ENCODE measurements around the gene GATA1.

Gene GATA1

DNA sequence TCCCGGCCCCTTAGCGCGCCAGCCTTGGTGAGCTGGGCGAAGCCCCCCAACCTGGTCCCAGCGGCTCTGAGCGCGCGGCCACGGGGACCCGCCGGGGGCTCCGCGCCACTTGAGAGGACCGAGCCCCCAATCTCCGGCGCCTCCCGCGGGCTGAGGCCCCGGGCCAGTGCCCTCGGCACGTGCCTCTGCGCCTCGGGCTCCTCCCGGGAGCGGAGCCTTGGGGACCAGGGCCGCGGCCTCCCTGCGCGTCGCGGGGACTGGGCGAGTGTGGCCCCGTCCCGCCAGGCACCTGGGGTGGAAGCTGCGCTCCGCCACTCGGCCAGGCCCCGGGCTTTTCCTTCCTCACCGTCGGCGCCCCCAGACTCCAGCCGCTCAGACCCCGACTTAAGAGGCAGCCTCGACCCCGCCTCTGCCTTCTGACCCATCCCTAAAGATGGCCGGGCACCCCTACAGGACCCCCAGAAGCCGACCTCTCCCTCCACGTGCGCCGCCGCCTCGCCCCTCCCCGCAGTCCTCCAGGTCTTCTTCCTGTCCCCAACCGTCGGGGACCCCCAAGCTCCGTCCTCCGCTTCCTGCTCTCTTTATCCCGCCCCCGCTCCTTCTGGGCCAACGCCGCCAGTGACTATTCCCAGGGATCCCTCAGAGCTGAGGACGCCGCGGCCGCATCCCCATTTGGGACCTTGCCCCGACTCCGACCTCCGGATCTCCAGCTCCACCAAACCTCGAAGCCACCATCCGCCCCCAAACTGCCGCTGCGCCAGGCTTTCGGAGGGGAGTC lies 40.7 kb downstream of the GATA1 start:
- no peak overlapping the region for H3K9ac ChIP-seq (ENCODE audit: low read length)
- no peak overlapping the region for H2AFZ ChIP-seq (ENCODE audit: low read length)
- H3K79me2 ChIP-seq (ENCODE audit: insufficient read depth, low read length): no peaks in the 10 kb centered on the region
- no peaks in the 10 kb centered on the region for H3K4me1 ChIP-seq (ENCODE audit: insufficient read depth, low read length, severe bottlenecking)
- H3K9me2 ChIP-seq (ENCODE audit: low read depth, low read length): no peaks in the 10 kb centered on the region
- H3K4me2 ChIP-seq (ENCODE audit: low read length): no peak overlapping the region
- H3F3A ChIP-seq (ENCODE audit: insufficient read depth, low read length): no peaks in the 10 kb centered on the region
- no peak for TF ChIP-seq EZH2 (IDR thresholded peaks at IDR 0.05; ENCODE audit: borderline replicate concordance, low read length)
- TF ChIP-seq, protein P1, sequence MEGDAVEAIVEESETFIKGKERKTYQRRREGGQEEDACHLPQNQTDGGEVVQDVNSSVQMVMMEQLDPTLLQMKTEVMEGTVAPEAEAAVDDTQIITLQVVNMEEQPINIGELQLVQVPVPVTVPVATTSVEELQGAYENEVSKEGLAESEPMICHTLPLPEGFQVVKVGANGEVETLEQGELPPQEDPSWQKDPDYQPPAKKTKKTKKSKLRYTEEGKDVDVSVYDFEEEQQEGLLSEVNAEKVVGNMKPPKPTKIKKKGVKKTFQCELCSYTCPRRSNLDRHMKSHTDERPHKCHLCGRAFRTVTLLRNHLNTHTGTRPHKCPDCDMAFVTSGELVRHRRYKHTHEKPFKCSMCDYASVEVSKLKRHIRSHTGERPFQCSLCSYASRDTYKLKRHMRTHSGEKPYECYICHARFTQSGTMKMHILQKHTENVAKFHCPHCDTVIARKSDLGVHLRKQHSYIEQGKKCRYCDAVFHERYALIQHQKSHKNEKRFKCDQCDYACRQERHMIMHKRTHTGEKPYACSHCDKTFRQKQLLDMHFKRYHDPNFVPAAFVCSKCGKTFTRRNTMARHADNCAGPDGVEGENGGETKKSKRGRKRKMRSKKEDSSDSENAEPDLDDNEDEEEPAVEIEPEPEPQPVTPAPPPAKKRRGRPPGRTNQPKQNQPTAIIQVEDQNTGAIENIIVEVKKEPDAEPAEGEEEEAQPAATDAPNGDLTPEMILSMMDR (IDR thresholded peaks at IDR 0.05; ENCODE audit: low read length): no peak
- H3K9me3 ChIP-seq (ENCODE audit: low read length): no peaks in the 10 kb centered on the region
- no peaks in the 10 kb centered on the region for H3K36me3 ChIP-seq (ENCODE audit: insufficient read depth, low read length)
- H3K27ac ChIP-seq (ENCODE audit: low read depth, low read length, poor library complexity, severe bottlenecking): no peak overlapping the region
- H3K27me3 ChIP-seq (ENCODE audit: insufficient read depth, low read length): no peaks in the 10 kb centered on the region
- H4K20me1 ChIP-seq (ENCODE audit: insufficient read depth, low read length): no peaks in the 10 kb centered on the region
- no peak overlapping the region for H3K4me3 ChIP-seq (ENCODE audit: low read depth, low read length, poor library complexity, severe bottlenecking)

DNA sequence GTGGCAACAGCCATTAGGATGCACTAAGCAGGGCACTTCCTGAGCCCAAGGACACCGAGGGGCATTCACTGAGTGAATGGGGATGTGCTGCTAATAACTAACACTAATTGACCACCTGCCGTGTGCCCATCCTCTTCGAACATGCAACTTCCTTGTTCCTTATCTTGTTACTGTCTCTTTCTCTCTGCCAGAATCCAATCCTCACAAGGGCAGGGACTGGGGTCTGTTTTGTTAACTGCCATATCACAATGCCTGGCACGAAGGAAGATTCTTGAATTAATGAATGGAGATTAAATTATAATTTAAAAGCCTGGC lies 41.2 kb downstream of the GATA1 start:
- Histone ChIP-seq H3K4me2 (ENCODE audit: low read length) (no peak overlapping the region), H3F3A (ENCODE audit: insufficient read depth, low read length) (no peaks in the 10 kb centered on the region), H3K9ac (ENCODE audit: low read length) (no peak overlapping the region), H3K27me3 (ENCODE audit: insufficient read depth, low read length) (no peaks in the 10 kb centered on the region), H3K9me3 (ENCODE audit: low read length) (no peaks in the 10 kb centered on the region), H3K79me2 (ENCODE audit: insufficient read depth, low read length) (no peaks in the 10 kb centered on the region), H3K4me1 (ENCODE audit: insufficient read depth, low read length, severe bottlenecking) (no peaks in the 10 kb centered on the region), H3K36me3 (ENCODE audit: insufficient read depth, low read length) (no peaks in the 10 kb centered on the region), H4K20me1 (ENCODE audit: insufficient read depth, low read length) (no peaks in the 10 kb centered on the region), H3K27ac (ENCODE audit: low read depth, low read length, poor library complexity, severe bottlenecking) (no peak overlapping the region), H2AFZ (ENCODE audit: low read length) (no peak overlapping the region), H3K4me3 (ENCODE audit: low read depth, low read length, poor library complexity, severe bottlenecking) (no peak overlapping the region), H3K9me2 (ENCODE audit: low read depth, low read length) (no peaks in the 10 kb centered on the region)
- TF ChIP-seq, protein P1 (IDR thresholded peaks at IDR 0.05; ENCODE audit: low read length): no peak
- TF ChIP-seq EZH2 (IDR thresholded peaks at IDR 0.05; ENCODE audit: borderline replicate concordance, low read length): no peak

DNA sequence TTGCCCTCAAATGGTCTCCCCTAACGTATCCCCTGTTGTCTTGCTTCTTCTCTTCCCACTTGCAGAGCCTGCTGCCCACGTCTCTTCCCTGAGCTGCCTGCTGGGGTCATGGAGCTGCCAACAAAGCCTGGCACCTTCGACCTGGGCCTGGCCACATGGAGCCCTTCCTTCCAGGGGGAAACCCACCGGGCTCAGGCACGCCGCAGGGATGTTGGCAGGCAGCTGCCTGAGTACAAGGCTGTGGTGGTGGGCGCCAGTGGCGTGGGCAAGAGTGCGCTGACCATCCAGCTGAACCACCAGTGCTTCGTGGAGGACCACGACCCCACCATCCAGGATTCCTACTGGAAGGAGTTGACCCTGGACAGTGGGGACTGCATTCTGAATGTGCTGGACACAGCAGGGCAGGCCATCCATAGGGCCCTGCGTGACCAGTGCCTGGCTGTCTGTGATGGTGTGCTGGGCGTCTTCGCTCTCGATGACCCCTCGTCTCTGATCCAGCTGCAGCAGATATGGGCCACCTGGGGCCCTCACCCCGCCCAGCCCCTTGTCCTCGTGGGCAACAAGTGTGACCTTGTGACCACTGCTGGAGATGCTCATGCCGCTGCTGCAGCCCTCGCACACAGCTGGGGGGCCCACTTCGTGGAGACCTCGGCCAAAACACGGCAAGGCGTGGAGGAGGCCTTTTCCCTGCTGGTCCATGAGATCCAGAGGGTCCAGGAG lies 42.8 kb downstream of the GATA1 start:
- TF ChIP-seq, protein P1 (IDR thresholded peaks at IDR 0.05; ENCODE audit: low read length): no peak
- TF ChIP-seq EZH2 (IDR thresholded peaks at IDR 0.05; ENCODE audit: borderline replicate concordance, low read length): no peak
- H3K4me3 ChIP-seq (ENCODE audit: low read depth, low read length, poor library complexity, severe bottlenecking): no peak overlapping the region
- no peaks in the 10 kb centered on the region for H3K27me3 ChIP-seq (ENCODE audit: insufficient read depth, low read length)
- no peak overlapping the region for H3K9ac ChIP-seq (ENCODE audit: low read length)
- no peaks in the 10 kb centered on the region for H3K36me3 ChIP-seq (ENCODE audit: insufficient read depth, low read length)
- no peak overlapping the region for H3K4me2 ChIP-seq (ENCODE audit: low read length)
- H3K9me3 ChIP-seq (ENCODE audit: low read length): no peaks in the 10 kb centered on the region
- no peaks in the 10 kb centered on the region for H3K9me2 ChIP-seq (ENCODE audit: low read depth, low read length)
- no peaks in the 10 kb centered on the region for H3F3A ChIP-seq (ENCODE audit: insufficient read depth, low read length)
- H4K20me1 ChIP-seq (ENCODE audit: insufficient read depth, low read length): no peaks in the 10 kb centered on the region
- no peaks in the 10 kb centered on the region for H3K79me2 ChIP-seq (ENCODE audit: insufficient read depth, low read length)
- H3K4me1 ChIP-seq (ENCODE audit: insufficient read depth, low read length, severe bottlenecking): peaks cover 6% of the 10 kb centered on the region
- no peak overlapping the region for H3K27ac ChIP-seq (ENCODE audit: low read depth, low read length, poor library complexity, severe bottlenecking)
- H2AFZ ChIP-seq (ENCODE audit: low read length): no peak overlapping the region
